NCI-H1930 (cell line): ENCODE data around the gene GRIK2.

ENCODE experiments used
- DNase-seq, 2 experiments: peaks; one replicate each; lab custom pipeline; 2025; lab: John Stamatoyannopoulos, UW

GRIK2 gene

GRCh38 chr6:101400326-101401135 is 7.0 kb downstream of the GRIK2 start:
- no peak for DNase-seq

- no peak for DNase-seq
Measured at GRCh38 chr6:101401171-101401570, 7.7 kb downstream of the GRIK2 start.

- DNase-seq = no peak
Measured at GRCh38 chr6:101401792-101402621, 8.5 kb downstream of the GRIK2 start.

GRCh38 chr6:101402622-101403031 is 9.1 kb downstream of the GRIK2 start:
- DNase-seq = peak in 1 of 2 experiments; percentile 7

- DNase-seq = no peak
Measured at GRCh38 chr6:101403216-101403945, 9.9 kb downstream of the GRIK2 start.

- no peak for DNase-seq
Measured at GRCh38 chr6:101404775-101405174, 11.3 kb downstream of the GRIK2 start.

GRCh38 chr6:101413773-101414172 is 20.3 kb downstream of the GRIK2 start:
- DNase-seq = no peak

- no peak for DNase-seq
Measured at GRCh38 chr6:101417900-101418299, 24.4 kb downstream of the GRIK2 start.

GRCh38 chr6:101422251-101422650 is 28.7 kb downstream of the GRIK2 start:
- DNase-seq = no peak

GRCh38 chr6:101422811-101423210 is 29.3 kb downstream of the GRIK2 start:
- no peak for DNase-seq

- DNase-seq = no peak
Measured at GRCh38 chr6:101429270-101429669, 35.8 kb downstream of the GRIK2 start.

GRCh38 chr6:101429845-101430244 is 36.3 kb downstream of the GRIK2 start:
- no peak for DNase-seq

GRCh38 chr6:101433141-101433540 is 39.6 kb downstream of the GRIK2 start:
- no peak for DNase-seq

GRCh38 chr6:101434601-101435000 is 41.1 kb downstream of the GRIK2 start:
- no peak for DNase-seq

GRCh38 chr6:101435038-101435437 is 41.5 kb downstream of the GRIK2 start:
- no peak for DNase-seq

GRCh38 chr6:101439790-101440189 is 46.3 kb downstream of the GRIK2 start:
- no peak for DNase-seq

- no peak for DNase-seq
Measured at GRCh38 chr6:101443315-101443714, 49.8 kb downstream of the GRIK2 start.

- DNase-seq = no peak
Measured at GRCh38 chr6:101444717-101445116, 51.2 kb downstream of the GRIK2 start.

GRCh38 chr6:101445527-101445926 is 52.0 kb downstream of the GRIK2 start:
- DNase-seq = no peak

- DNase-seq = no peak
Measured at GRCh38 chr6:101450901-101451300, 57.4 kb downstream of the GRIK2 start.

- DNase-seq = no peak
Measured at GRCh38 chr6:101451981-101452380, 58.5 kb downstream of the GRIK2 start.

- DNase-seq = no peak
Measured at GRCh38 chr6:101453221-101453620, 59.7 kb downstream of the GRIK2 start.
